HG03378 (cell line): ENCODE measurements around the gene TMEM175.

Experiments
- ATAC-seq: cut with Tn5 transposase; IDR thresholded peaks from one replicate; pipeline ENCODE4 v1.9.1; 2021; ENCODE audit warnings: mild to moderate bottlenecking, moderate library complexity; ENCODE audit not compliant: unreplicated experiment

Gene TMEM175, protein sequence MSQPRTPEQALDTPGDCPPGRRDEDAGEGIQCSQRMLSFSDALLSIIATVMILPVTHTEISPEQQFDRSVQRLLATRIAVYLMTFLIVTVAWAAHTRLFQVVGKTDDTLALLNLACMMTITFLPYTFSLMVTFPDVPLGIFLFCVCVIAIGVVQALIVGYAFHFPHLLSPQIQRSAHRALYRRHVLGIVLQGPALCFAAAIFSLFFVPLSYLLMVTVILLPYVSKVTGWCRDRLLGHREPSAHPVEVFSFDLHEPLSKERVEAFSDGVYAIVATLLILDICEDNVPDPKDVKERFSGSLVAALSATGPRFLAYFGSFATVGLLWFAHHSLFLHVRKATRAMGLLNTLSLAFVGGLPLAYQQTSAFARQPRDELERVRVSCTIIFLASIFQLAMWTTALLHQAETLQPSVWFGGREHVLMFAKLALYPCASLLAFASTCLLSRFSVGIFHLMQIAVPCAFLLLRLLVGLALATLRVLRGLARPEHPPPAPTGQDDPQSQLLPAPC

DNA sequence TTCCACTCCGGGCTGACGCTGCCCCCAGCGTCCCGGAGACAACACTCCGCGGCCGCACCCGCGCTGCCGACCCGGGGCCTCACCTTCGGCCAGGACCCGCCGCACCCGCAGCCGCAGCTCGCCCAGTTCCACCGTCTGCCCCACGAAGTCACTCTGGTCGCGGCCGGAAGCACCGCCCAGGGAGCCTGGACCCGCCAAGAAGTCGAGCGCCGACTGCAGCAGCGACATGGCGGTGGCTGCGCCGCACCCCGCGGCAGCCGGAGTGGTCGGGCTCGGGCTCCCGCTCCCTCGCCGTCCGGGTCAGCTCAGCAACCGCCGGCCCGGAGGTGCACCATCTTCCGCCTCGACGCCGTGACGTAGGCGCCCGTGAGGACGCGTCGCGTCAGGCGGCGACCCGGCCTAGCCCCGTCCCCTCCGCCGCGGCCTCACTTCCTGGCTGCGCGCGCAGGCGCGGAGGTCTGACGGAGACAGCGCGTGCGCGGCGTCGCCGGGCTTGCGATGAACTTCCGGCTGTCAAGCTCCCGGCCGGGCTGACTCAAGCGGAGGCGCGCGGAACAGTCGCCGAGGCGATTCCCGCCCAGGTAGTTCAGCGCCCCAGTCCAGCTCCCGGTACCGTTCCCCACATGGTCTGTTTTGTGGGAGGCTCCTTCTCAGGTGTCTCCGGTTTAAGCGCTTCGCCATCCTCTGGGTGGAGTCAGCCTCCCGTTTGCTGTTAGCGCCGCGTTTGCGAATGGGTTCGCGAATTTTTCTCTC, at the start of gene TMEM175, which contains the start of gene GAK:
TMEM175 (plus strand) TSS at position 501 of the 753 bp plus-strand sequence. CDS start 15,280 bp downstream, outside the sequence.
GAK (minus strand) TSS at position 357 of the 753 bp plus-strand sequence; CDS start at position 228, 129 bp downstream.
- ATAC-seq: peak; percentile 62

DNA sequence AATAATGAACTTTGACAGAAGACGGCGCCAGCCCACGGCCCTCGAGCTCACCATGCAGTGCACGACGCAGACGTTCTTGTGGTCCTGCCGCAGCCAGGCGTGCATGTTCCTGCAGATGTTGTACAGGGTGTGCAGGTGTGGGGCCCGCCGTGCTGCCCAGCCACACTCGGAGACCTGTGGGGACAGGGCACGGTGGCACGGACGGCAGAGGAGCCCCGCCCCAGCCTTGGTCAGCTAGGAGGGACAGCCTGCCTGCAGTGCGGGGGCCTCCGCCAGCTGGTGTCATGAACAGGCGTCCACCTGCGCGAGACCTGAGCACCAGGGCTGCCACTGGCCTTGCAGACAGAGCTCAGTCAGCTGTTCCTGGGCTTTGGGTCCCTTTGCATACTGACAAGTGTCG, 49.6 kb upstream of the TMEM175 start:
- ATAC-seq: no peak

DNA sequence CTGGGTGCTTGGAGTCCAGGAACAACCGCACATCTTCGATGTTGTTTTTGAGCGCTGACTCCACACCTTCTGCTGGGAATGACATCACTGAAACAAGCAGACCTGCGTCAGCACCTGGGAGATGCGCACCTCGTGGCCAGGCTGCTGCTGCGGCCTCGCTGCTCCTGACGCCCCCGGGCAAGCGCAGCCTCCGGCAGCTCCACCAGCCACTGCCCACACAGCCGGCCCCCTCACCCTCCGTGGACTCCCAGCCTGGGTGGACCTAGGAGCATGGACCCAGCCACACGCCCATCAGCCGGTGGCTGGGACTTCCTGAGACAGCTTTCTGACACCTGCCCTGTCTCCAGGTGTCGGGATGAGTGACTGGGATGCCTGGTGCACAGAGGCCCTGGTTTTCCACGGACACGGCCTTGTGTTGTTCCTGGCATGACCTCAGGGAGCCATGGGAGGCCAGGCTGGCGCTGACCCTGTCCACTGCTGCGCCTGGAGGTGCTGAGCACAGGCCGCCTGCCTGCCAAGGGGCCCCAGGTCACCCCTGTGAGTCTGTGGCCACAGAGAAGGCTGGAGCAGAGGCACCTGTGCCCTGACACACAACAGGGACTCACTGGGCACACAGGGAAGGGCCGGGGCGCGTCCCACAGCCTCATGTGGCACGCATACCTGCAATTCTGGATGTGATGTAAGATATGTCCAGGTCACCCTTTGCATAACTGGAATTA, 48.7 kb upstream of the TMEM175 start:
- no peak for ATAC-seq

DNA sequence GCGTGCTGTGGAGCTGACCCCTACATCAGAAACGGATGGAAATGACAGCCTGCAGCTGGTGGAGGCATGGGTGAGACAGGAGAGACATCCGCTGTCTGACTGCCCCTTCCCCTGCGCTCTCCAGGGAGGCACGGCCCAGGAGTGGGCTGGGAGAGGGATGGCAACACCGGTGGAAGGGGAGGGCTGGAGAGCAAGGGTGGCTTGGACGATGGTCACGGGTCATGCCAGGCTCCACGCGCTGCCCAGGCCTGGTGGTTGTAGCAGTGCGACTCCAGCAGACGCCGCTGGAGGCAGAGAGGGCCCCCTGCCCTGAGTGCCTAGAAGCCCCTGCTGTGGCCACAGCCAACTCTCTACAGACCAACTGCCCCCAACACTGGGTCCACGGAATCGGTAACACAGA, 48.0 kb upstream of the TMEM175 start:
- ATAC-seq: no peak

DNA sequence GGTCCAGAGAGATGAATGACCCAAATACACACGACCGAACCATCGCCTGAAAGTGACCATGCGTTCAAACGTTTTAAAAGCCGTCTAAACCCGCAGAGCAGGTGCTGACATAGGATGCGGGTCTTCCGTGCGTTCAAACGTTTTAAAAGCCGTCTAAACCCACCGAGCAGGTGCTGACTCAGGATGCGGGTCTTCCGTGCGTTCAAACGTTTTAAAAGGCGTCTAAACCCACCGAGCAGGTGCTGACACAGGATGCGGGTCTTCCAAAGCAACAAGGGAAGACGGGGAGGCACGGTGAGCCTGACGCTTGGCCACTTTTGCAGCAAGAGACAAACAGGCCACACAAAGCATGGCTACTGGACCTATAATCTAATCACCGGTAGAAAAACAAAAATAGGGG, 47.4 kb upstream of the TMEM175 start:
- ATAC-seq: no peak

DNA sequence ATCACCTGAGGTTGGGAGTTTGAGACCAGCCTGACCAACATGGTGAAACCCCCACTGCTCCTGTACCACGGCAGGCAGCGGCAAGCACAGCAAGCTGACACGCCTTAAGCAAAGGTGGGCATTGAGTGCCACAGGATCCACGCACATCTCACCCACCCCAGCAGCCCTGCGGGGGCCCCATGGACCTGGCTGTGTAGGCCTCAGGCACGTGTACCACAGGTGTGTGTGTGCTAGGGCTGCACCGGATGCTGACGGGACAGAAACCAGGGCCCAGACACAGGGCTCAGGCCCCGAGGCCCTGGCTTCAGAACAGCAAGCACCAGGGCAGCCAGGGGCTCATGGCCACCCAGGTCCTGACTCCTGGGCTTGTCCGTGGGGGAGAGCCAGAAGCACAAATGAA, 46.9 kb upstream of the TMEM175 start:
- no peak for ATAC-seq

DNA sequence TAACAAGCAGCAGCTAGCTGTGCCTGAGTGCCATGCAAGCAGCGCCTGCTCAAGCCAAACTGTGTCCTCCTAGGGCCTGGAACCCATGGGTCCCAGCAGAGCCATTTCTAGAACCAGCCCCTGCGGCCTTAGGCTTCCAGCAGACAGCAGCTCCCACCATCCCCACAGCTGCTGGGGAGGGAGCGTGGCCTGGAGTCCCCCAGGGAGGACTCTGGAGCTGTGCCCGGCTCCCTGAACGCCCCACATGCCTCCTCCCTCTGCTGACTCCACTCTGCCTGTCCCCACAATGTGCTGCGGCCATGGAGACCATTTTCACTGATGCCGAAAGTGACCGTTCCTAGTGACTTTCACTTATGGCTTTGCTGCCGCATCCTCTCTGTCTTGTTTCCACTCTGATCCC, 46.0 kb upstream of the TMEM175 start:
- ATAC-seq: no peak

DNA sequence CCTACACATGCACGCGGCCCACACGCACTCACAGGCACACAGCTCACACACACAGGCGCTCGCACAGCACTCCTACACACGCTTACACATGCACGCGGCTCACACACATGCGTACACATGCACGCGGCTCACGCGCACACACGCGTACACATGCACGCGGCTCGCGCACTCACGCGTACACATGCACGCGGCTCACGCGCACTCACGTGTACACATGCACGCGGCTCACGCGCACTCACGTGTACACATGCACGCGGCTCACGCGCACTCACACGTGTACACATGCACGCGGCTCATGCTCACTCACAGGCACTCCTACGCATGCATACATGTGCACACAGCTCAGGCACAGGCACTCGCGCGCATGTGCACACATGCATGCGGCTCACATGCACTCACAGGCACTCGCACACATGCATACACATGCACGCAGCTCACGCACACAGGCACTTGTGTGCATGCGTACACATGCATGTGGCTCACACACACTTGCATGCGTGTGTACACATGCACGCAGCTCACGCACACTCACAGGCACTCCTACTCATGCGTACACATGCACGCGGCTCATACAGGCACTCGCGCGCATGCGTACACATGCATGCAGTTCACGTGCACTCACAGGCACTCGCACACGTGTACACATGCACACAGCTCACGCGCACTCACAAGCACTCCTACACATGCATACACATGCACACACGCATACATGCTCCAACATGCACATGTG, 45.1 kb upstream of the TMEM175 start:
- ATAC-seq: no peak

DNA sequence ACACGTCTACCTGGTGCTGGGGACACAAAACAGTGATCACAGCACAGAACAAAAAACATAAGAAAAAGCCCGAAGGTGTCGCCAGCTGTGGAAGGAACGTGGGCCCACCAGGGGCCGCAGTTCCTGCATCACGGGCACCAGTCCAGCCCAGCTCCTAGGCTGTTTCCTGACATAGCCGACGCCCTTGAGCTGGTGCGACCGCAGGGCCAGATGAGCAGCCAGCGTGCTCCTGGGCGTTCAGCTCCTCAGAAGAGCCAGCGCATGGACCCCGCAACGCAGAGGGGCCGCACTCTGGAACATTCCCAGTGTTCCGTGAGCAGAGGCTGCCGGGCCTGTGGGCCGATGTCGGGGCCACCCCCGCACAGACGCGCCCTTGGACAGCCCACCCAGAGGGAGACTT, 44.2 kb upstream of the TMEM175 start:
- ATAC-seq: no peak

DNA sequence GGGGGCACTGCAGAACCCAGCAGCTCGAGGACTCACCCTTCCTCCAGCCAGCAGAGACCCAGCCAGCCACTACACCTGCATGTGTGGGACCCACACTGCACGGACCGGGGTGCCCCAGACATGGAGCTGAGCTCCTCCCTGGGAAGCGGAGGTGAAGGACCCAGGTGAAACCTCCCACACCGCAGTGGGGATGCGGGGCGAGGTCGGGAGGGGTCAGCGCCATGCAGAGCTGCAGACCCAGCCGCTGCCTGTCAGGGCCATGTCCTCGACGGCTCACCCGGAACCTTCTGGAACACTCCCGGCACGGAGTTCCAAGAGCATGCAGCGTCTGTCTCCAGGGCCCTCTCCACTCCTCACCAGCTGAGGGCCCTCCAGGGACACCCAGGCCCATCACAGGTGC, 42.7 kb upstream of the TMEM175 start:
- no peak for ATAC-seq

DNA sequence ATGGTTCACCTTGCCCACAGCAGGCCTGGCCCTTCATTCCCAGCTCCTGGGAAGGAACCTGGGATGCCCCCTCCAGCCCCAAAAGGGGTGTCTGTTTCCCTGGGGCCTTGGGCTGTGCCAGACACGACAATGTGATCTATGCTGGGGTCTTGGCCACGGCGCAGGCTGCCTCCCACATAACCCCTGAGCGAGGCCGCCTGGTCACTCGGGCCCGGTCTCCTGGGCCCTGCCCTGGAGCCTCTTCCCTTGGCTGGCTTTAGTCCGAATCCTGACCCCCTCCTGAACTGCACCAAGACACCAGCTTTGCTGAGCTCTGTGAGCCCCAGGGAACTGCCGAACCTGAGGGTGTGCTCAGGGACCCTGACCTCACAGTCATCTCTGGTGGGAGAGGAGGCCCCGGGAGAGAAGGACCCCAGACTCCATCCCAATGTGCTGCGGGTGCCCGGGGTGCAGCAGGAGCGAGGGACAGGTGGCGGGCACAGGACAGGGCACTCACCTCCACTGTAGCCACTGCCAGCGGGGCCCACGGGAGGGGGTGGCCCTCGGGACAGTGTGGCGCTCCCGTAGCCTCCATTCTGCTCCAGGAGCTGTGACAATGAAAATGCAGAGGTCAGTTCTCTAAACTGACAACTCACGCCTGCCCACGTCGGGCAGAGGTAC, 42.1 kb upstream of the TMEM175 start:
- ATAC-seq: no peak

DNA sequence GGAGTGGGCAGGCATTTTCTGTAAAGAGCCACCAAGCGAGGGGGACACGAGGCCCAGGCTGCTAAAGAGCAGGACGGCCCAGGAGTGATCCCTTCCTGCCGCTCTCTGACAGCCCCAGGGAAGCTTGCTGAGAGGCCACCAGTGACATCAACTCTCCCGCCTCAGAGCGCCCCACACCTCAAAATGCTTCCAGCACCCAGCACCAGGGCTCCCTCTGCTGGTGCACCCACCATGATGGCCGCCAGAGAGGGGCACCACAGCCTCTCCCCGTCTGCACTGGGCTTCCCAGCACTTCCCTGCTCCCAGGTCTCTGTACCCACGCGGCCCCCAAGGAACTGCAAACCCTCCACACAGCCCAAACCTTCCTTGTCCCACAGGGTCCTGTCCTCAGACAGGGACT, 40.5 kb upstream of the TMEM175 start:
- ATAC-seq: no peak

DNA sequence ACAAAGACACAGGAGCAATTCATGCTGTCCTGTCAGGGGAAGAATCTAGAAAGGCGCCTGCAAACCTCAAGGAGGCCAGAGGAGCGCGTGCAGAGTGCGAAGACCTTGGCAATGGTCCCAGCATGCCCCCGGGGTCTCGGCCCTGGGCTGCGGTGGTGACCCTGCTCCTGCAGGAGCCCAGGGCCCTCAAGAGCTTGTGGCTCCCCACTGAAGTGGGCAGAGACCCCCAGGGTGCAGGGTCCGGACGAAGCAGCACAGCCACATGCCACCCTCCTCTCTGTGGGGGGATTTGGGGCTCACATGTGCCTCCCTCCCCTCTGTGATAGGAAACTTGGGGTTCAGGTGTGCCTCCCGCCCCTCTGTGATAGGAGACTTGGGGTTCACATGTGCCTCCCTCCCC, 39.5 kb upstream of the TMEM175 start:
- ATAC-seq: no peak

DNA sequence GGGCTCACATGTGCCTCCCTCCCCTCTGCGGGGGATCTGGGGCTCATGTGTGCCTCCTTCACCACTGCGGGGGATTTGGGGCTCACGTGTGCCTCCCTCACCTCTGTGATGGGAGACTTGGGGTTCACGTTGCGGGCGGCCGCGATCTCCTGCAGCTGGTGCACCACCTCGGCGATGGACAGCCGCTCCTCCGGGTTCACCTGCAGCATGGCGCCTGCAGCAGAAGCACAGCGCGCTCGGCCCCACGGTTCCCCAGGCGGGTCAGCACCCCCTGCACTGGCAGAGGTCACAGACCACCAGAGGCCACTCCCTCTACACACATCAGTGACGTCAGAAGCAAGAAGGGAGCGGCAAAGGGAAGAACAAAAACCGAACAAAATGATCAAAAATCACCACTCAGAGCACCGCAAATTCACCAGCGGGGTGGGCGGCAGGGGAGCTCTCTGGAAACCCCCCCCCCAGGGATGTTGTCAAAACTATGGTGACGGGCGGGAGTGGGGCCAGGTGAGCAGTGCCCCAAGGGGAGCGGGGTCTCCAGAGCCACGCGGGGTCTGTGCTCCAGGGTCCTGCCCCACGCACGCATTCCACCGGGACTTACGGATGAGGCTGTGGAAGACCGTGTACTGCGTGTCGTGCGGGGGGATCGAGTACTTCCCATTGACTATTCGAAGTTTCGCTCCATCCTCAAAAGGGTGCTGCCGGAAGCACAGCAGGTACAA, 38.8 kb upstream of the TMEM175 start:
- ATAC-seq: no peak

DNA sequence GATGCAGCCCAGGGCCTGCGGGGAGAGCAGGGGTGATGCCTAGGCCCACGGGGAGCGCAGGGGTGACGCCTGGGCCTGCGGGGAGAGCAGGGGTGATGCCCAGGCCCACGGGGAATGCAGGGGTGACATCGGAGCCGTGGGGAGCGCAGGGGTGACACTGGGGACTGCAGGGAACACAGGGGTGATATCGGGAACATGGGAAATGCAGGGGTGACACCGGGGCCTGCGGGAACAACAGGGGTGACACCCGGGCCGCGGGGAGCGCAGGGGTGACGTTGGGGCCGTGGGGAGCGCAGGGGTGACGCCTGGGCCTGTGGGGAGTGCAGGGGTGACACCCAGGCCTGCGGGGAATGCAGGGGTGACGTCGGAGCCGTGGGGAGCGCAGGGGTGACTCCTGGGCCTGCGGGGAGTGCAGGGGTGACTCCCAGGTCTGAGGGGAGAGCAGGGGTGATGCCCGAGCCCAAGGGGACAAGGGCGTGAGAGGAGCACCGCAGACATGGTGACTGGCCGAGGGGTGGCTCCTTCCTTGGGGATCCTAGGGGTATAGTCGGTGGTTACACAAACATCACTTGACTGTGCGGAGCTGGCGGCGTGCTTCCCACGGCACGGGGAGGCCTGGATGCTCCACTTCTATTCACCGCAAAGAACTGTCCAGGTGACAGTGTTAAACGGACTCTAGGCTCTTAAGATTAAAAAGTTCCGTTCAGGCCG, 38.1 kb upstream of the TMEM175 start:
- no peak for ATAC-seq

DNA sequence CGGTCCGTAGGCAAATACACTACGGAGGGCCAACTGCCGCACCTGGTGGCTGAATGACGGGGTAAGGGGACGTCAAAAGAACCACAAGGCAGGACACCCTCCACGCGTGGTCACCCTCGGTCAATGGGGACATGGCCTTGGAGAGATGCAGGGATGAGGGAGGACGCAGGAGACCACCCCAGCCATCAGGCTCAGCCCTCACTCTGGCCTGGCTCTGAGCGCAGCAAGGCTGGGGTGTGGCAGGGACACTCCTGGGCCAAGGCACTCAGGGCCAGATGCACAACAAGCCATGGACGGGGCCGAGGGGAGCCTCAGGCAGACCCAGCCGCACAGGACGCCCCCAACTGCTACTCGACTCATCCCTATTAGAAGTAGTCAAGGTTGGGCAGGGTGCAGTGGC, 36.7 kb upstream of the TMEM175 start:
- ATAC-seq: no peak

DNA sequence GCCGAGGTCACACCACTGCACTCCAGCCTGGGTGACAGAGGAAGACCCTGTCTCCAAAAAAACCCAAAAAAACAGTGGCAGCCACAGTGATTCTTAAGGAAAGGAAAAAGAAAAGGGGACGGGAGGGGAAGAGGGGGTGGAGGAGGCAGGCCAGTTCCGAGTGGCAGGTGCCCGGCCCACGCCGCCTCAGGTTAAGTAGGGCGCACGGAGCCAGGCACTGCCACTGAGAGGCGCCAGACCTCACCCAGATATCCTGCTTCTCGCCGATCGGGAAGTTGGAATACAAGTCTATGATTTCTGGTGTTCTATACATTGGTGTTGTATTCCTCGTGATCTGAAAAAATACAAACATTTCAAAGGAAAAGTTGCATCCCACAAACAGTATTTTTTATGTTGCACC, 36.0 kb upstream of the TMEM175 start:
- no peak for ATAC-seq

DNA sequence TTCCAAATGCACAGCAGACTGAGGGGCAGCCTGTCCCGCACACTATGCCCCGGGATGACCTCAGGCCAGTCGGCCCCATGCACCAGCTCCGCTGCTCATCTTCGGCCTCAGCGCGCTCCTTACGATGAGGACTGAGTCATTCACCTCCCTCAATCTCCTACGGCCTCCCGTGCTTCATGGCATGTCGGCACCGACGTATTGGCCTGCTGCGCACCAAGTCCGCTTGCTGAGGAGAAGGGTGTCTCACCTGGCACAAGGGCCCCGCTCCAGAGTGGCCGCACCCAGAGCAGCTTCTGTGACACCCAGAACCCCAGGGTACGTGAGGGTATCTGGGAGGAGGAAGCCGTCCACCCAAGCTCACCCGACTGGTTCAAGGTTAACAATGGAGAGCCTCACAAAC, 35.6 kb upstream of the TMEM175 start:
- no peak for ATAC-seq

DNA sequence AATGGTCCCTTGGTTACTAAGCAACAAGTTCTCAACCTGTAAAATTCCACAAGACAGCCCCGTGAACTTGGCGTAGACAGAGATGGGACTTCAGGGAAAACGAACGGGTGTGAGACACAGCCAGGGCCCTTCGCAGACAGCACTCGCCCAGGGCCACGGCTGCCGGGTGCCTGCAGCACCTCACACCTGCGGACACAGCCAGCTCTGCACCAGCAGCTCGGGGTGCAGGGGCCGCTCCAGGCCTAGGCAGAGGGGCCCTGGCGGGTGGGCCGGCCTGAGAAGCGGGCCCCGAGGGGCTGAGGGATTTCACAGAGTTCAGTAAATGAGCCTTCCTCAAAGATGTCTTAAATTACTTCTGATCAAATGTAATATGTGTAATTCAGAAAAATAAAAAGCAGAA, 34.1 kb upstream of the TMEM175 start:
- ATAC-seq: no peak
